Measurements from ENCODE around the gene RNF181.
"Not testable (repeated sequence)": the region's sequence is repeated elsewhere in the genome, so short reads cannot be mapped to it uniquely, and the experiment has no call there.

Gene RNF181

DNA sequence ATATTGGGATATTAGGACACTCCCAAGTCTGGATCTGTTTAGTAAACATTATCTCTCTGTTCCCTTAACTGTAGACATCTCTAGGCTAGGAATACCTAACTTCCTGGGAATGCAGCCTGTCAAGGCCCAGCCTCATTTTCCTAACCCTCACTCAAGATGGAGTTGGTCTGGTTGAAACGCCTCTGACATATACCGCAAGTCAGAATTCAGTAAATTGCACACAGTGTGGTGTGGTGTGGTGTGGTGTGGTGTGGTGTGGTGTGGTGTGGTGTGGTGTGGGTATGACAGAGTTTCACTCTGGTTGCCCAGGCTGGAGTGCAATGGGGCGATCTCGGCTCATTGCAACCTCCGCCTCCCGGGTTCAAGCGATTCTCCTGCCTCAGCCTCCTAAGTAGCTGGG, 19.2 kb downstream of the RNF181 start:
- DNase-seq (ENCODE audit: low read depth in 2 of 2) = not testable (repeated sequence)

DNA sequence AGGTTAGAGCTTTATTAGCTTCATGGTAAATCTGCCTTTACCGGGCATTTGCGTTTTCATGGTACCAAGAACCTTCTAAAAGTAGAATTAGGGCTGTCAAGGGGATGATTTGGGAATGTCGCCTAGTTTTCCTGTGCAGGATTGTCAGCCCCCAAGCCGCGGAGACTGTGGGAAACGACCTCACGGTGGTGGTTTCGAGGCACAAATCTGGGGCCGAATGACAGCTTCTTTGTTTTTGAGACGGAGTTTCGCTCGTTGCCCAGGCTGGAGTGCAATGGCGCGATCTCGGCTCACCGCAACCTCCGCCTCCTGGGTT, 19.8 kb downstream of the RNF181 start:
- DNase-seq (ENCODE audit: low read depth in 2 of 2) = no peak

DNA sequence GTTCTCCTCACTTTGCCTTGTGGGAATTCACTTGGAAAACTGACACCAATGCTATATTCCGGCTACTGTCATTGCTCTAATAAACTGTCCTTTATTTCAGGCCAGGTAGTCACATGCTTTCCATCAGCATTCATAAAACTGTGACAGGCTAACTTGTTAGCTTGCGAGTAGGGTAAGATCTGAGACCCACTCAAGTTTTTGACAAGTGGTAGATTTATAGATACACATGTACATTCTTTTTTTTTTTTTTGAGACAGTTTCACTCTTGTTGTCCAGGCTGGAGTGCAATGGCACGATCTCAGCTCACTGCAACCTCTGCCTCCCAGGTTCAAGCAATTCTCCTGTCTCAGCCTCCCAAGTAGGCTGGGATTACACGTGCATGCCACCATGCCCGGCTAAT, 22.2 kb downstream of the RNF181 start:
- DNase-seq (ENCODE audit: low read depth in 2 of 2) = not testable (repeated sequence)

DNA sequence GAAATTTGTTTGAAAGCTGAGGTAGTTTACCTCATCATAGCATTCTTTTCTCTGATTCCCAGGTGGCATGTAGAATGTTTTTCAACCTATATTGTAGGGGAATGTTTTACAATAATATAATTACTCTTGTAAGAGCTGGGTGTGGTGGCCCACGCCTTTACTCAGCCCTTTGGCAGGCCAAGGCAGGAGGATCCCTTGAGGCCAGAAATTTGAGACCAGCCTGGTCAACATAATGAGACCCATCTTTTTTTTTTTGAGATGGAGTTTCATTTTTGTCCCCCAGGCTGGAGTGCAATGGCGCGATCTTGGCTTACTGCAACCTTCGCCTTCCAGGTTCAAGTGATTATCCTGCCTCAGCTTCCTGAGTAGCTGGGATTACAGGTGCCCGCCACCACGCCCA, 24.1 kb downstream of the RNF181 start:
- no peak for DNase-seq (ENCODE audit: low read depth in 2 of 2)

DNA sequence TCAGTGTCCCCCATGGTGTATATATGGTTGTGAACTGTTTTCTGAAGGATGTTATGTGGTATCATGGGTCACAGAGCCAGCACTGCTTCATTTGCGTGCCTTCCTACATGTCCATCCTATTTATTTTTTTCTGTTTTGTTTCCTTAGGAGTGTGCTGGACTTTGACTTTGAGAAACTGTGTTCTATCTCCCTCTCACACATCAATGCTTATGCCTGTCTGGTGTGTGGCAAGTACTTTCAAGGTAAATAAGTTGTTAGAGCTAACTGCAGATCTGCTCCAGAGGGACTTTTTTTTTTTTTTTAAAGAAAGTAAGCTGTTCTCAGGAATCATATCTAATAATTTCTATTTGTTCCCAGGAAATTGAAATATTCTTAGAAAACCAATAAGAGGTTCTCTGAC, 25.8 kb downstream of the RNF181 start:
- DNase-seq (ENCODE audit: low read depth in 2 of 2) = no peak

DNA sequence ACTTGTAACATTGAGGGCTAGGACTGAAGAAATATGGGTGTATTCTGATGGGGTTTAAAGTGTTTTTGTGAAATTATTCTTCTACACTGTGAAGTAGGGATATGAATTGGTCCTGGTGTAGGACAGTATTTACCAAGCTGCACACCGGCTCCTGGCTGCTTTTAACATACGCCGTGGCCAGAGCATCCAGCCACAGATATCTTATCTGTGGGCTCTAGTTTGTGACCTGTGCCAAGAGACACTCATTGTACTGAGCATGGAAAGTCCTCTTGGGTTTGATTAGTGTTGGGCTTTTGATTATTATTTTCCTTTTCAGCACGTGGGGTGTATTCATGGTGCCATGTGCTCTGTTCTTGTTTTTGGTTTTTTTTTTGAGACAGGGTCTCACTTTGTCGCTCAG, 28.4 kb downstream of the RNF181 start:
- no peak for DNase-seq (ENCODE audit: low read depth in 2 of 2)

DNA sequence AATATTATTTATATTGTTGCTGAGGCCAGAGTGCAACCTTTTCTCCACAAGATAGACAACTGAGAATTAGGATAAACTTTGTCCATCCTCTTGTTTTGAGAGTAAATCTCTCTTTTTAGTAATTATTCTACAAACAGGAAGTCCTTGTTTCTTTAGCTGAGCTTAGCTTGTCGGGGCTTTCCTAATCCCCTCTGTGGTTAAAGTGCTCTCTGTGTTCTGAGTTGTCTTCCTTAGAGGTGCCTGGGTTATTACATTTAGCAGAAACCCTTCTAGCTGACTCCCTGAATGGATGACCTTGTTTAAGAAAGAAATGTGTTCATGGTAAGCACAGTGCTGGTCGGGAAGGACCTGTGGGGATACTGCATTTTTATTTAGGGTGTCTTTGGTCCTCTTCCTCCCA, 33.1 kb downstream of the RNF181 start:
- DNase-seq (ENCODE audit: low read depth in 2 of 2) = no peak

DNA sequence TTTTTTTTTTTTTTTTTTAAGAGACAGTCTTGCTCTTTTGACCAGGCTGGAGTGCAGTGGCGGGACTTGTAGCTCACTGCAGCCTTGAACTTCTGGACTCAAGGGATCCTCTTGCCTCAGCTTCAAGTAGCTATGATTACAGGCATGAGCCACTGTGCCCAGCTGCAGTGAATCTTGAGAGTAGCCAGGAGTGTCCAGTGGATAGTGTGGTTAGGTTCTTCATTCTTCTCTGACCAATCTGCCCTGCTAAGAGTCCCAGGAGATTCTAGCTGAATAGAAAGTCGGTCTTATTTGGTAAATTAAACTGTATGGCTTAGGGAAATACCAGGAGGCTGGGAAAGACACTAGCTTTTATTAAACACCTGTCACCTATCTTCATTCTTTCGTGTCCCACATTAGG, 35.8 kb downstream of the RNF181 start:
- DNase-seq (ENCODE audit: low read depth in 2 of 2) = no peak

DNA sequence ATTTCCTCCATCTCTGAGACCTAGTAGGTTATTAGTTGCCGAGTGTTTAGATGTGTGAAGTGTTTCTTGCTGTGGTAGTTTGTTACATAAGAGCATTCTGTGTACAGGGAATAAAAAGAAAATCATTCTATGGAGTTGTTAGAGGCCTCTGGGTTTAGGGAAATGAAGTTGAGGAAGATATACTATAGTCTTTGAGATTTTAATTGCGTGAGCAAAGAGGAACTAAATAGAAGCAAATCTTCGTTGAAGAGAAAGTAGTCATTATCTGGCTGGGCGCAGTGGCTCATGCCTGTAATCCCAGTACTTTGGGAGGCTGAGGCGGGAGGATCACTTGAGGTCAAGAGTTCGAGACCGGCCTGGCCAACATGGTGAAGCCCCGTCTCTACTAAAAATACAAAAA, 39.5 kb downstream of the RNF181 start:
- no peak for DNase-seq (ENCODE audit: low read depth in 2 of 2)

DNA sequence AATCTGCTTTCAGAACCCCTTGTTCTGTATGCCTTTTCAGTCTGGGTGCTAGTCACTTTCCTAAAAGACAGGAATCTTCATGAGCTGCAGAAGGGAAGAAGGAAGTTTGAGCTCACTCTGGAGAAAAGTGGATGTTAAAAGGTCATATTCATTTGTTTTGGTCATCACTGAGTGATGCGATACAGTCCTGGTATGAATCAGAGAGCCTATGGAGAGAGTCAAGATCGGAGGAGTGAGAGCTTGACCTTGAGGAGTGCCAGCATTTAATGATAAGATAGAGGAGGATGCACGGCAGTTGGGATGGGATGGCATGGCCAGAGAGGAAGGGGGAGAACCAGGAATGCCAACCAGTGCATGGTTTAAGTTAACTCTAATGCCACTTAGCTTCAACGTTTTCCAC, 40.1 kb downstream of the RNF181 start:
- DNase-seq (ENCODE audit: low read depth in 2 of 2) = no peak

DNA sequence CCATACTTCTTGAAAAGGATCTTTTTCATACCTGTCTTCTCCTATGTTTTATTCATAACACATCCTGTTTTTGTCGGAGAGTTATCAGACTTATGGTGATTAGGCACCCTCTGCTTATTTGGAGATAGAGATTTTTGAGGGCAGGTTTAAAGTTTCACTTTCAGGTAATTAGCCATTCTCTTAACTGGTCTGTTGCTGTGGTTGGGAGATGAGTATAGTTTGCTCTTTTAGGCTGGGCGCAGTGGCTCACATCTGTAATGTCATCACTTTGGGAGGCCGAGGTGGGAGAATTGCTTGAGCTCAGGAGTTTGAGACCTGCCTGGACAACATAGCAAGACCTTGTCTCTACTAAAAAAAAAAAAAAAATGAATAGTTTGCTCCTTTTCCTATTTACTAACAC, 47.2 kb downstream of the RNF181 start:
- DNase-seq (ENCODE audit: low read depth in 2 of 2) = peak; percentile 4 to 7

DNA sequence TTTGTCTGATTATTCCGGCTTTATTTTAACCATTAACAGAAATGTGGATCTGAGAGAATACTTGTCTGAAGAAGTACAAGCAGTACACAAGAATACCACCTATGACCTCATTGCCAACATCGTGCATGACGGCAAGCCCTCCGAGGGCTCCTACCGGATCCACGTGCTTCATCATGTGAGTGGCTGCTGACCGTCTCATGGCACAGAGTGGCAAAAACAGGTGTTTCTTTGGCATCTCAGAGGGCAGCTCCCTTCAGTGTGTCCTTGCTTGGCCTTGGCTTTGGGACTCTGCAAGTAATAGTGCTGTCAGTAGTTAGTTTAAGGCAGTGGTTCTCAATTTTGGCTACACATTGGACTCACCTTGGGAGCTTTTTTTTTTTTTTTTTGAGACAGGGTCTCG, 49.4 kb downstream of the RNF181 start:
- DNase-seq (ENCODE audit: low read depth in 2 of 2) = no peak

DNA sequence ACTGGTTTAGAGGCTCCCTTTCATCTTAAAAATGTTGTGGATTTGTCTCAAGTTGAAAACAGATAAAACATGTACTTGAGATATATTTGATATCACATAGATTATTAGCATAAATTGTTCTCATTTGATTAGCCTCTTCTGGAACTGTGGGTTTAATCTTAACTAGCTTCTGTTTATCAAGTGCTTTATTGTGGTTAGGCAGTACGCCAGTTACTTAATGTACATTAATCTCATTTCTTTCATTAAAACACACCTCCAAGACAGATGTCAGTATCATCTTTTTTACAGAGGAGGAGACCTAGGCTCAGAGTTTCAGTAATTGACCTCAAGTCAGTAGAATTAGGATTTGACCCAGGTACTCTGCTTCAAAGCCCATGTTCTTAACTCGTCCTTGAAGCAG, 50.6 kb downstream of the RNF181 start:
- no peak for DNase-seq (ENCODE audit: low read depth in 2 of 2)

Measured in stimulated activated CD8-positive, alpha-beta memory T cell treated with anti-CD3 and anti-CD28 coated beads, Interleukin-15, amount 100 ng/mL, for 48 hours (primary cell).